ENCODE measurements around the gene ABCF1.
A peak's percentile ranks its signal among the peaks of the same experiment; 100 is the strongest.
"Not testable (repeated sequence)": the region's sequence is repeated elsewhere in the genome, so short reads cannot be mapped to it uniquely, and the experiment has no call there.

ABCF1 gene

GRCh38 chr6:30571075-30571761, at the start of gene ABCF1:
ABCF1 (plus strand) TSS chr6:30571442; CDS start chr6:30571488, 46 bp downstream.
- DNase-seq, result peak; percentile 91

DNA sequence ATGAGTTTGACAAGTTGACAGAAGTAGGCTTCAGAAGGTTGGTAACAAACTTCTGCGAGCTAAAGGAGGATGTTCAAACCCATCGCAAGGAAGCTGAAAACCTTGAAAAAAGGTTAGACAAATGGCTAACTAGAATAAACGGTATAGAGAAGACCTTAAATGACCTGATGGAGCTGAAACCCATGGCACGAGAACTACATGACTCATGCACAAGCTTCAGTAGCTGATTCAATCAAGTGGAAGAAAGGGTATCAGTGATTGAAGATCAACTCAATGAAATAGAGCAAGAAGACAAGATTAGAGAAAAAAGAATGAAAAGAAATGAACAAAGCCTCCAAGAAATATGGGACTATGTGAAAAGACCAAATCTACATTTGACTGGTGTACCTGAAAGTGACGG, 49.3 kb upstream of the ABCF1 start:
- not testable (repeated sequence) for DNase-seq

DNA sequence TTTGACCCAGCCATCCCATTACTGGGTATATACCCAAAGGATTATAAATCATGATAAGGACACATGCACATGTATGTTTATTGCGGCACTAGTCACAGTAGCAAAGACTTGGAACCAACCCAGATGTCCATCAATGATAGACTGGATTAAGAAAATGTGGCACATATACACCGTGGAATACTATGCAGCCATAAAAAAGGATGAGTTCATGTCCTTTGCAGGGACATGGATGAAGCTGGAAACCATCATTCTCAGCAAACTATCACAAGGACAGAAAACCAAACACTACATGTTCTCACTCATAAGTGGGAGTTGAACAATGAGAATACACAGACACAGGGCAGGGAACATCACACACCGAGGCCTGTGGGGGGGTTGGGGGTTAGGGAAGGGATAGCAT, 44.8 kb upstream of the ABCF1 start:
- not testable (repeated sequence) for DNase-seq

- DNase-seq, result not testable (repeated sequence)
These were observed 41.8 kb upstream of the ABCF1 start for GRCh38 chr6:30529349-30529875.

DNA sequence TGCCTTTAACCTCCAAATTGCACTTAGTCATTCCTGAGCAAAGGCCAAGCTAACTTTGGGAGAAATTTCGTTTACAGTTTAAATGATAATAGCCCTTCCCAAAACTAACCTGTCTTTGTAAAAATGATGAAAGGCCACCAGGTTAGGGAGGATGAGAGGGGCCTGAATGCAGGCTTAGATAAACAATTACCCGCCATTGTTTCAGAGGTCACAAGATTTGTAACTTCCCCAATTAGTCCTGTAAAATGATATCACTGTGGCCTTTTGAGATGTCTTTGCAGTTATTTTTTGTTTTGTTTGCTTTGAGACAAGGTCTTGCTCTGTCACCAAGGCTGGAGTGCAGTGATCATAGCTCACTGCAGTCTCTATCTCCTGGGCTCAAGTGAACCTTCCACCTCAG, 41.2 kb upstream of the ABCF1 start:
- no peak for DNase-seq

DNA sequence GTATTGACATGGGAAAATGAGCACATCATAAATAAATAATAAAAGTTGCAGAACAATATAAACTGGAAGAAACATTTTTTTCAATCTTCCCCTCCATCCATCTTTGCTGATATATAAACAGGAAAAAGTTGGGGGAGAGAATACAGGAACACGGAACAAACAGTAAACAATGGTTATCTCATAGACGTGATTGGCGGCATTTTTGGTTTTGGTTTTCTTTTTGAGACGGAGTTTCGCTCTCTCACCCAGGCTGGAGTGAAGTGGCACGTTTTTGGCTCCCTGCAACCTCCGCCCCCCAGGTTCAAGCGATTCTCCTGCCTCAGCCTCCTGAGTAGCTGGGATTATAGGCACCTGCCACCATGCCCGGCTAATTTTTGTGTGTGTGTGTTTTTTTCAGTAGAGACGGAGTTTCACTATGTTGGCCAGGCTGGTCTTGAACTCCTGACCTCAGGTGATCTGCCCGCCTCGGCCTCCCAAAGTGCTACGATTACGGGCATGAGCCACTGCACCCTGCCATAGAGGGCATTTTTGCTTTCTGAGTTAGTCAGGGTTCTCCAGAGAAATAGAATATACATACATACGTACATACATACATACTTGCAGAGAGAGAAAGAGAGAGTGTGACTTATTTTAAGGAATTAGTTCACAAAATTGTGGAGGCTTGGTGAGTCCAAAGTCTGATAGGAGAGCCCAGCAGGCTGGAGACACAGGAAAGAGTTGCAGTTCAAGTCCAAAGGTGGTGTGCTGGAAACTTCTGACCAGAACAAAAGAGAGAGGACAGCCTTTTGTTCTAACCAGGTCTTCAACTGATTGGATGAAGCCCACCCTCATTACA, 37.6 kb upstream of the ABCF1 start:
- DNase-seq, result no peak

GRCh38 chr6:30537931-30538330, 33.3 kb upstream of the ABCF1 start:
- DNase-seq, result no peak

DNA sequence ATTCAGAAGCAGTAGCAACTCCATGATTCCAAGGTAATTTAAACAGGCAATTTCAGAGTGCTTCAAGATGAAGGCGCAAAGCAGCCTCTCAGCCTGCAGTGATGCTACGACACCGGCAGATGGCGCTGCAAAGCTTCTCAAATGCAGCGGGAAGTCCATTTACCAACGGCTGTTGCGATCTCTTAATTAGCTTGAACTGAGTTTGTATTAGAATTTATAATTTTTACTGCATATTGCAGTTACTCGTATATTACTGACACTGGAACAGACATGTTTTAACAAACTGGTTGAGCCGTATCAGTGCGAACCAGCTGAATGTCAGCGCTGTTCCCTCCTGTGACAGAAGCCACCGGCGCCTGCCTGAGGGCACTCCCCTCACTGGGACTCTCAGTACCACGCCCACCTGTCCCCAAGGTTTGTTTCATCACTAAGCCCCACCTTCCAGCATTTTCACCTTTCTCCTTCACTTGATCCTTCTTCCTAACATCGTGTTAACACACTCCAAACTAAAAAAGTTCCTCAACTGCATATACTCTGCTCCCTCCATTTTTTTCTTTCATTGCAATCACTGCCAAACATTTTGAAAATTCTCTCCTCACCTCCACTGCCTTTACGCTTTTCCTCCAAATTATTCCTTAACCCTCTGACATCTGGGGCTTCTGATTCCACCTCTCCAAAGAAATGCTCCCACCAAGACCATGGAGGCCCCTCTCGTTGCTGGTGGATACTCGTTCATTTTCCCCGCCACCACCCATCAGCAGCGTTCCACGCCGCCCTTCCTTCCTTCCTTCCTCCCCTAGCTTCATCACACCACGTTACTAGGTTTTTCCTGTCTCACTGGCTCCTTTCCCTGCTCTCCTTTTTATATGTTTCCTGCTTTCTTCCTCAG, 29.5 kb upstream of the ABCF1 start:
- peak; percentile 56 for DNase-seq

- no peak for DNase-seq
These were observed 28.9 kb upstream of the ABCF1 start for GRCh38 chr6:30542404-30542725.

DNA sequence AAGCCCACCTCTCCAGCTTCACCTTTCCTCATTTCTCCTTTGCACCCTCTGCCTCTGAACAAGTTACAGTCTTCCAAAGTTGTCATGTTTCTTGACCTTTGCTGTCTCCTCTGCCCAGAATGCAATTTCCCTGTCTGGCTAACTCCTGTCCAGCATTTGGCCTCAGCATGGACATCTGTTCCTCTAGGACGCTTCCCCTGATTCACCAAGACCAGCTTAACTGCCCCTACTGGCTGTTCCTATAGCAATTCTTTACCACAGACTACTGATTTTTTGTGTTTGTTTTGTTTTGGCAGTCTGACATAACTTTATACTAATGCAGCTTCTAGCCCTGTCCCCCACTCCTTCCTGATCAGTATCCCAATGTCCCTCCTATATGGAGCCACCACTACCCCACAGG, 28.3 kb upstream of the ABCF1 start:
- no peak for DNase-seq

- no peak for DNase-seq
These were observed 27.4 kb upstream of the ABCF1 start for GRCh38 chr6:30543821-30544220.

DNA sequence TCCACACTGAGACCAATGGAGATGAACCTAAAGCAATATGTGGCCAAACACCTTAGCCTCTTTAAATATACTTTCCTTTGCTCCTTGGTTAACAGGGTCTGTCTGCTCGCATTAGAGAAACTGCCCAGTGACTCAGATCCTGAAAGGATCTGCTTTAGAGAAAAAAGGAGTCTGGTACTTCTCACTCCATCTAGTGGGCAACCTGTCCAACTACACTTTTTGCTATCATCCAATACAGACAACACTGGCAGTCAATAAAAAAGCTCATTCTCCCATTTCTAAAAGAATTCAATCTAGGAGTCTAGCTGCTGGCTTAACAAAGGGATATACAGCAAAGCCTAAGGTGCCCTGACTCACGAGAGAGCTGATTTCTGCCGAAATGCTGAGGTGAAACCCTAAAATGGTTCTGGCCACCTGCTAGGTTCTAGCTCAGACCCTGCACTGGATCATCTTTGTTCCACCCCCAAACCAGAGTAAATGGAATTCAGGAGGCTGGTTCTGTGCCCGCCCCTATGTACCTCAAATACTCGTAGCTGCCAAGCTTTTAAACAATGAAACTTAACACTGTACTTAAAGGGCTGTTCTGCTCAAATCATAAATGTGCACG, 26.5 kb upstream of the ABCF1 start:
- DNase-seq, result peak; percentile 79

DNA sequence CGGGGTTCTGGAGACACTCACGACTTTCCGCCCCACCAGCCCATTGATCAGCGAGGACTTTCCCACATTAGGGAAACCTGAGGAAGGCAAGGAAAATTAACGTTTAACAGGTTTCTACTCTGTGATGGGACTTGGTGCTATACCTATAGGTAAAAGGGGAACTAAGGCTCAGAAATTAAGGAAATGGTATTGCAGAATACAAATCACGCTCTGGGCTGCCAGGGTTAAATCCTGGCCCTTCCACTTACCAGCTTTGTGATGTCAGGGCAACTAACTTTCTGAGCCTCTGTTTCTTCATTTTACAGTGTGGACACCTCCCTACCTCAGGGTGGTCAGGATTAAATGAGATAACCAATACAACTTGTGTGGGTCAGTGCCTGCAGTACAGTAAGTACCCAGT, 23.8 kb upstream of the ABCF1 start:
- DNase-seq, result no peak

GRCh38 chr6:30548375-30548774, 22.9 kb upstream of the ABCF1 start:
- peak; percentile 30 for DNase-seq

- DNase-seq, result no peak
These were observed 16.8 kb upstream of the ABCF1 start for GRCh38 chr6:30554404-30554803.

DNA sequence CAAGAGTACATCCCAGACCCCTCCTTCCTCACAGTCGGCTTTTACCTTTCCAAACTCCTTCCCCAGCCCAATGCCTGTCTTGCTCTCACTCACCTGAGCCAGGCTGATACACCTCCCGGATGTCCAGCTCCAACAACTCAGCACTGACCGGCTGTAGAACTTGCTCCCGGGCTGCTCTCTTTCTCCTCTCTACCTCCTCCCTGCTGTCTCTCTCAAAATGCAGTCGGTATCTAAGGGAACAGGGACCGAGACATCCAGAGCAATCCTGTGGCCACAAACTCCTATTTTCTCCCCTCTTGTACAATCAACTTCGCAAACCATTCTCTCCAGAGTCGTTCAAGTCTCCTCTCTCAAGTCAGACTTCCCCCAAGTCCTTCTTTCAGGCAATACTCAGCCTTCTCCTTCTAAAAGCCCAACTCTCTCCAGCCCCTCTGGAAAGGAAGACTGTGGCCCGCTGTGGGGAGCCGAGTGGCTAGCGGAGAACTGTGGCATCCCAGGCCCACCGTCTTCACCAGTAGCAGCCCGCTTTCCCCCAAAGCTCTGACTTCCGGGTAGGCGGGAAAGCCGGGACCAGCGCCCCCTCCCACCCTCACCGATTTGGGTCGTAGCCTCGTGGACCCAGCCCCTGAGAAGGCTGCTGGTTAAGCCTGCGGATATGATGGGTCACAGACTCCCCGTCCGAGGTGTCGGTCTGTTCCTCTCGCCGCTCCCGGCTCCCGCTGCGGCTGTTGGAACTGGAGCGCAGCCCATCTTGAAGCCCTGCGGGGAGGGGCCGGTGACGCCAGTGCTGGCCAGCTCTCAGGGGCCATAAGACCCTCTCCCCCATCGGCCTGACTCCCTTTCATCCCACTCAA, 16.1 kb upstream of the ABCF1 start:
- no peak for DNase-seq

- DNase-seq, result no peak
These were observed 15.5 kb upstream of the ABCF1 start for GRCh38 chr6:30555816-30556065.

GRCh38 chr6:30556066-30556905, 15.0 kb upstream of the ABCF1 start, which contains the start of gene GNL1:
GNL1 (minus strand) TSS chr6:30556489; CDS start chr6:30556203, 286 bp downstream.
- DNase-seq, result peak; percentile 81

DNA sequence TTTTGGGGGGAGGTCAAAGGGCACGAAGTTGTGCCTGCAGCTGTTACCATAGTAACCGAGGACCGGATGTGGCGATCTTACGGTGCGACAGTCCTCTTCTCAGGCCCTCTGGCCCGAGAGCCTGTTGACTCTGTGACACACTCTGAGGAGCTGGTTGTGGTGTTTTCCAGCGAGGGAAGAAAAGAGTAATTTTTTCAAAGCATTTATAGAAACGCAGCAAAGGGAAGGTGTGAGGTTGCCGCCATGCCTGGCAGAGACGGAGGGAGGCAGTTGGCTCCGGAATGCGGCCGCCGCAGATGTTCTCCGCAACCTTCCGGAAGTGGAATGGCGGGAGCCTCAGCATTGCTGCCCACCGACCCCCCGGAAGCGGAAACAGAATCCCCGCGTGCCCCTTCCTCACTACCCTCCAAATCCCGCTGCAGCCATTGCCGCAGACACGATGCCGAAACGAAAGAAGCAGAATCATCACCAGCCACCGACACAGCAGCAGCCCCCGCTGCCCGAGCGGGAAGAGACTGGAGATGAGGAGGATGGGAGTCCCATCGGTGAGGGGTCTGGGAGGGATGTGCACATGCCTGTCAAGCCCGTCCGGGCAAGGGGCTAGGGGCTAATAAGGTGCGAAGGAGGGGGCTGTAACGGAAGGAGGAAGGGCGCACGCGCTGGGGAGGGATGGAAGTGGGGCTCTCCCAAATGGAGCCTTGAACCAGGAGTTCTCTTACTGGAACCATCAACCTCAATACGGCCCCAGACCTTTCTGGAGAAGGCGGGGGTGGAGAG, 14.1 kb upstream of the ABCF1 start, which contains the start of gene PRR3:
PRR3 (plus strand) TSS at position 390 of the 777 bp plus-strand sequence; CDS start at position 440, 50 bp downstream.
- DNase-seq, result peak; percentile 86

DNA sequence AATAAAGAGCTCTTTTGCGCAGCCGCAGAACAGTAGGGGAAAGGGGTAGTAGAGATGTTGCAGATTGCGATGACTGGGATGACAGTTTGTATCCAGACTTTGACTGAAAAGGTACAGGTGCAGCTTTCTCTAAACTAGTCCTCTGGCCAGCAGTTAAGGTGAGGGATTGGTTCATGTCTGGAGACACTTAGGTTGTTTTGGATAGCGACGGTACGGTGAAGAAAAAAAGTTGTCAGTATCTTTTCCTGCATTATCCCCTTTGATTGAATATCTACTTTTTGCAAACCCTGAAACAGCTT, 13.6 kb upstream of the ABCF1 start:
- DNase-seq, result peak; percentile 29
